GM23338 (cell line): ENCODE data around the gene RSPH4A. TPM values are rescaled to one million over a fixed set of nuclear protein-coding genes. Genes with fewer than 3 reads are reported as not detected.
"Not testable (repeated sequence)": the region's sequence is repeated elsewhere in the genome, so short reads cannot be mapped to it uniquely, and the experiment has no call there.

ENCODE experiments used
- ATAC-seq: fragments of 200-7000 bp; cut with Tn5 transposase; 3 replicates; pipeline ENCODE4 v1.9.1; 2020
- DNase-seq: peaks from one replicate; pipeline ENCODE4 v3.0.0-alpha.2; 2015; ENCODE audit warnings: low spot score
- H2AFZ ChIP-seq: fragments of 200-600 bp; sonication (generic); 2 replicates; pipeline ENCODE4 v1.8.0; 2016; ENCODE audit warnings: antibody characterized with exemption, mild to moderate bottlenecking, moderate library complexity
- H3F3A ChIP-seq: fragments of 200-600 bp; sonication (generic); replicated peaks from 2 replicates; pipeline ENCODE4 v1.8.0; 2017; ENCODE audit warnings: antibody characterized with exemption, mixed run types, low read depth
- H3K27ac ChIP-seq: fragments of 200-600 bp; sonication (generic); 2 replicates; pipeline ENCODE4 v1.6.1; 2016; ENCODE audit warnings: low read depth
- H3K27me3 ChIP-seq: fragments of 200-600 bp; sonication (generic); 2 replicates; pipeline ENCODE4 v1.8.0; 2016; ENCODE audit warnings: mild to moderate bottlenecking, mixed run types, moderate library complexity; ENCODE audit not compliant: insufficient read depth
- H3K36me3 ChIP-seq: fragments of 200-600 bp; sonication (generic); 2 replicates; pipeline ENCODE4 v1.8.0; 2016; ENCODE audit warnings: mild to moderate bottlenecking; ENCODE audit not compliant: insufficient read depth
- H3K4me1 ChIP-seq: fragments of 200-600 bp; sonication (generic); 2 replicates; pipeline ENCODE4 v1.8.0; 2016; ENCODE audit warnings: mild to moderate bottlenecking, moderate library complexity; ENCODE audit not compliant: insufficient read depth
- H3K4me2 ChIP-seq: fragments of 200-600 bp; sonication (generic); 2 replicates; pipeline ENCODE4 v1.7.1; 2017; ENCODE audit warnings: mixed run types
- H3K4me3 ChIP-seq: fragments of 200-600 bp; sonication (generic); 2 replicates; pipeline ENCODE4 v1.6.1; 2016; ENCODE audit warnings: mixed run types
- H3K79me2 ChIP-seq: fragments of 200-600 bp; sonication (generic); replicated peaks from 2 replicates; pipeline ENCODE4 v1.8.0; 2017; ENCODE audit warnings: mild to moderate bottlenecking; ENCODE audit not compliant: insufficient read depth
- H3K9me2 ChIP-seq: fragments of 200-600 bp; sonication (generic); 2 replicates; pipeline ENCODE4 v1.8.0; 2017; ENCODE audit not compliant: insufficient read depth
- H4K20me1 ChIP-seq: fragments of 200-600 bp; sonication (generic); replicated peaks from 2 replicates; pipeline ENCODE4 v1.8.0; 2017; ENCODE audit warnings: mild to moderate bottlenecking; ENCODE audit not compliant: insufficient read depth
- H3K27ac Mint-ChIP-seq: 2 replicates; pipeline ENCODE4 v1.8.0; 2020; ENCODE audit warnings: inconsistent platforms, mild to moderate bottlenecking, moderate library complexity, mixed read lengths
- H3K27me3 Mint-ChIP-seq: 3 replicates; pipeline ENCODE4 v1.8.0; 2022; ENCODE audit warnings: low read depth, mild to moderate bottlenecking, moderate library complexity, mixed read lengths, inconsistent platforms; ENCODE audit not compliant: insufficient read depth, poor library complexity
- H3K36me3 Mint-ChIP-seq: 3 replicates; pipeline ENCODE4 v1.8.0; 2021; ENCODE audit warnings: low read depth, mild to moderate bottlenecking, inconsistent platforms, moderate library complexity, mixed read lengths
- H3K4me1 Mint-ChIP-seq: 3 replicates; pipeline ENCODE4 v1.8.0; 2020; ENCODE audit warnings: mild to moderate bottlenecking, inconsistent platforms, mixed read lengths
- H3K4me3 Mint-ChIP-seq: 3 replicates; pipeline ENCODE4 v1.8.0; 2021; ENCODE audit warnings: moderate library complexity, mild to moderate bottlenecking, inconsistent platforms, mixed read lengths
- H3K9me3 Mint-ChIP-seq: 3 replicates; pipeline ENCODE4 v1.8.0; 2020; ENCODE audit warnings: moderate library complexity, mild to moderate bottlenecking, inconsistent platforms, mixed read lengths
- CREB1 ChIP-seq: fragments of 250-450 bp; sonication (Bioruptor Pico); IDR thresholded peaks from 2 replicates; pipeline ENCODE4 v1.5.0; 2020; ENCODE audit warnings: low read depth, mild to moderate bottlenecking, moderate library complexity
- ETS1 ChIP-seq: IDR thresholded peaks from 2 replicates; pipeline ENCODE4 v1.6.1; 2016; ENCODE audit warnings: antibody characterized with exemption
- EZH2 ChIP-seq: fragments of 200-600 bp; sonication (generic); IDR thresholded peaks from one replicate; pipeline ENCODE4 v1.8.0; 2017; ENCODE audit warnings: antibody characterized with exemption, mild to moderate bottlenecking, low read depth; ENCODE audit not compliant: unreplicated experiment
- EZH2phosphoT487 ChIP-seq: fragments of 200-600 bp; sonication (generic); IDR thresholded peaks from one replicate; pipeline ENCODE4 v1.8.1; 2018; ENCODE audit warnings: antibody characterized with exemption; ENCODE audit not compliant: unreplicated experiment
- JUNB ChIP-seq: IDR thresholded peaks from one replicate; pipeline ENCODE4 v1.6.1; 2016; ENCODE audit warnings: antibody characterized with exemption; ENCODE audit not compliant: unreplicated experiment
- NANOG ChIP-seq: IDR thresholded peaks from 2 replicates; pipeline ENCODE4 v1.6.1; 2016; ENCODE audit warnings: antibody characterized with exemption, borderline replicate concordance
- REST ChIP-seq: IDR thresholded peaks from one replicate; pipeline ENCODE4 v1.6.1; 2018; ENCODE audit warnings: antibody characterized with exemption; ENCODE audit not compliant: unreplicated experiment
- ZNF331 ChIP-seq: fragments of 250-450 bp; sonication (Bioruptor Pico); IDR thresholded peaks from 2 replicates; pipeline ENCODE4 v1.5.0; 2020; ENCODE audit warnings: low read depth, mild to moderate bottlenecking, moderate library complexity
- polyA plus RNA-seq: library from polyadenylated mRNA; unstranded; fragments of >200 nt; fragmentation: Nextera tagmentation; extraction: Ambion mirVana; gene quantifications from 2 replicates; pipeline ENCODE4 v1.2.1, GENCODE V29; 2016
- total RNA-seq: library from RNA; depleted of rRNA; stranded (reverse); fragments of >200 nt; shearing (Covaris generic); gene quantifications from 2 replicates; pipeline ENCODE4 v1.2.3, GENCODE V29; 2014

RSPH4A gene
- total and polyA plus RNA-seq, 2 experiments from 2014 or later, result 0.52 to 1.0 TPM

- TF ChIP-seq ETS1, result no peak
- no peak for TF ChIP-seq EZH2
Measured at GRCh38 chr6:116595247-116595646, 21.0 kb upstream of the RSPH4A start (continued).

- H3K27me3 ChIP-seq, result no peaks in the 10 kb centered on the region
- no peaks in the 10 kb centered on the region for H3K79me2 ChIP-seq
- DNase-seq (peak; percentile 59), ATAC-seq (no peak)
- Mint-ChIP-seq H3K27me3 (no peaks in the 10 kb centered on the region), H3K27ac (no peak overlapping the region), H3K4me1 (no peaks in the 10 kb centered on the region), H3K36me3 (peaks cover 24% of the 10 kb centered on the region; the same call in 2 of the 3 replicates), H3K9me3 (no peaks in the 10 kb centered on the region), H3K4me3 (no peak overlapping the region)
- H3K4me1 ChIP-seq, result no peaks in the 10 kb centered on the region
- no peaks in the 10 kb centered on the region for H3F3A ChIP-seq
- no peaks in the 10 kb centered on the region for H3K9me2 ChIP-seq
- no peaks in the 10 kb centered on the region; the same call in 1 of the 2 replicates for H4K20me1 ChIP-seq
- H2AFZ ChIP-seq, result no peak overlapping the region
- TF ChIP-seq EZH2phosphoT487 (no peak), ZNF331 (CRISPR knock-in tag) (no peak), JUNB (no peak), REST (peak; percentile 93), CREB1 (CRISPR knock-in tag) (no peak), NANOG (no peak)
- H3K27ac ChIP-seq, result no peak overlapping the region
- peaks cover 6% of the 10 kb centered on the region; the same call in 1 of the 2 replicates for H3K36me3 ChIP-seq
- no peak overlapping the region for H3K4me2 ChIP-seq
- H3K4me3 ChIP-seq, result no peak overlapping the region
Measured at GRCh38 chr6:116596815-116597214, 19.5 kb upstream of the RSPH4A start.

- not testable (repeated sequence) for H3F3A ChIP-seq, H3K9me2 ChIP-seq, H3K4me2 ChIP-seq, H4K20me1 ChIP-seq, H3K36me3 ChIP-seq, H3K4me1 Mint-ChIP-seq, H3K27ac Mint-ChIP-seq, H3K4me3 ChIP-seq, DNase-seq, H3K27me3 Mint-ChIP-seq, H3K79me2 ChIP-seq, H3K4me3 Mint-ChIP-seq, H3K27ac ChIP-seq, H3K27me3 ChIP-seq, H2AFZ ChIP-seq, H3K4me1 ChIP-seq, ATAC-seq
- H3K36me3 Mint-ChIP-seq, result peaks cover 18% of the 10 kb centered on the region
- peaks cover 13% of the 10 kb centered on the region; the same call in 2 of the 3 replicates for H3K9me3 Mint-ChIP-seq
Measured at GRCh38 chr6:116603916-116604315, 12.4 kb upstream of the RSPH4A start.

- not testable (repeated sequence) for H3K27ac ChIP-seq, H3K4me3 ChIP-seq, H3K4me3 Mint-ChIP-seq, H3F3A ChIP-seq, H3K27me3 ChIP-seq, ATAC-seq, H3K27me3 Mint-ChIP-seq, DNase-seq, H4K20me1 ChIP-seq, H3K9me2 ChIP-seq, H2AFZ ChIP-seq, H3K36me3 ChIP-seq, H3K4me1 ChIP-seq, H3K27ac Mint-ChIP-seq, H3K4me2 ChIP-seq, H3K4me1 Mint-ChIP-seq, H3K79me2 ChIP-seq
- H3K36me3 Mint-ChIP-seq, result peaks cover 18% of the 10 kb centered on the region
- peaks cover 13% of the 10 kb centered on the region for H3K9me3 Mint-ChIP-seq
Measured at GRCh38 chr6:116604868-116605267, 11.4 kb upstream of the RSPH4A start.
